HG02840 (cell line): ENCODE measurements around the gene TEAD1.
"Not testable (repeated sequence)": the region's sequence is repeated elsewhere in the genome, so short reads cannot be mapped to it uniquely, and the experiment has no call there.

Source experiments
- ATAC-seq: cut with Tn5 transposase; IDR thresholded peaks from one replicate; pipeline ENCODE4 v1.9.1; 2021; ENCODE audit warnings: mild to moderate bottlenecking, moderate library complexity, moderate number of reproducible peaks; ENCODE audit not compliant: unreplicated experiment, low FRiP score

The TEAD1 gene

DNA sequence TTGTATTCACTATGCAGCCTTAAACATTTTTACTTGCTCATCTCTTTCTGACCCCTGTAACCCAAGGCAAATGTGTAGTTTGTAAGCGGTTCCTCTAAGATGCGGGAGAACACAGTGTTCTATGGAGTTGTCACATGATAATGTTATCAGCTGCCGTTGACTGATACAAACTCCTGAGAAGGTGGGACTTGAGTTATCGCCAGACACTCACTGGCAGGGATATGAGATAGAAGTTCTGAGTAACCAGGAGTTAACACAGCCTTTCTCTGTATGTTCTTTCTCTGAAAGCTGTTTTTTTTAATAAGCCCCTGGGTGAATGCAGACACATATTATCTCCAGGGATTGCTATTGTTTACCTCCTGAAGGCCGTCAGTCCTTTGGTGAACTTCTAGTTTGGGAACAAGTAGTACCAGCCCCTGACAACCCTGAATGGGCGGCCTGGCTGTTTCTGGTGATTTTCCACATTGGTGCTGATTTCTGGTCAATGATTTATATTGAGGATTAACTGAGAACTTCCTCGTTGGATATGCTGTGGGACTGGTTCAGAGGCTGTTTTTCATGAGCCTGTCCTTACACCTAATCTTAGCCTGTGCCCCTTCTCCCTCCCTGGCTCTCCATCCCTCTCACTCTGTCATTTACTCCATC lies 179.6 kb downstream of the TEAD1 start:
- ATAC-seq: no peak

DNA sequence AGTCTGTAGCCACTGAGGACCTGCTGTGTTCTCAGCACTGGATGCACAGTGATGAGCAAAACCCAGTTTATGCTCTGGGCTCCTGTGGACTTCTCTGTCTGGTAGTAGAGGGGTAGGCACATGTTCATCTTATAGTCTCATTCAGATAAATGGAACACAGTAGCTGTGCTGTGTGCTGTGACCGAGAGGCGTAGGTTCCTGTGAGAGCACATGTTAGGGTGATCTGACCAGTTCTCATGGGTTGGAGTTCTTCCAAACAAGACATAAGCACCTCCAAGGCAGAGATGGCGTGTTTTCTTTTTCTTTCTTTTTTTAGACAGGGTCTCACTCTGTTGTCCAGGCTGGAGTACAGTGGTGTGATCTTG lies 180.1 kb downstream of the TEAD1 start:
- no peak for ATAC-seq

DNA sequence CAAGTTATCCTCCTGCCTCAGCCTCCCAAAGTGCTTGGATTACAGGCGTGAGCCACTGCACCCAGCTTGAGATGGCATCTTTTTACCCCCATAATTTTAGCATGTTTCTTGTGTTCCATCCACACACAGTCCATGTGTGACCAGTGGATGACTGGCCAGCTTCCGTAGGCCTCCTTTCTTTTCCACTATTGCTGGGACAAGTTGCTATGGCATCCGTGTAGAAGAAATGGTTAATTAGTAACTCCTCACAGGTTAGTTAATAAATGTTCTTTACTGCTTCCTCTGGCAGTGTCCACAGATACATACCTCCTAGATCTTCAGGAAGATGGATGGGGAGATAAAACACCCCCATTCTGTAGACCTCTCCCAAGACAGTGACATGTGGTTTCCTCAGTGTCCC lies 180.6 kb downstream of the TEAD1 start:
- no peak for ATAC-seq

DNA sequence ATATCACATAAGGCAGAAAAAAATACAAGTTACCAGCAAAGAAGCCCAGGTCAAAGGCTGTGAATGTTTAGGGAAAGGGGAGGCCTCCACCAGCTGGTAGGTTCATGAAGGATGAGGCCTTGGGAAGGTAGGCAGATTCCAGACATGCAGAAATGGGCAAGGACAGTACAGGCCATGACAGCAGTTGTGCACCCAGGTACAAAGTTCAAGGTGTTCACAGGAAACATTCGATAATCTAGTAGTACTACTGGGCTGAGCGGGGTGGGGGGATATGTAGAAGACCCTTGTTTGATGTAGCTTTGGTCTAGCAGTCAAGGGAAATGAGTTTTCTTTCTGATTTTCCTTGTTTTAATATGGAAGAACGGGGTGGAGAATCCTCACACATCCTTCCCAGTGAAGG lies 182.1 kb downstream of the TEAD1 start:
- no peak for ATAC-seq

DNA sequence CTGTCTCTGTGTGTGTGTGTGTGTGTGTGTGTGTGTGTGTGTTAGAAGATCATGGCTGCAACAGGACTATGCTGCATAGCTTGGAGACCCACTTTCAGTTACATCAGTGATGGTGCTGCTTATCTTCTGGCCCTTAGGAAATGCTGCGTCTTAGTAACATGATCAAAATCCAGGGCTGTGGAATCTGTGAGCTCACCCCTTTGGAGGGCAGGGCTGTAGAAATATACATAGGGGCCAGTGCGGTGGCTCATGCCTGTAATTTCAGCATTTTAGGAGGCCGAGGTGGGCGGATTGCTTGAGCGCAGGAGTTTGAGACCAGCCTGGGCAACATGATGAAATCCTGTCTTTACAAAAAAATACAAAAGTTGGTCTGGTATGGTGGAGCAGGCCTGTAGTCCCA lies 183.4 kb downstream of the TEAD1 start:
- no peak for ATAC-seq

DNA sequence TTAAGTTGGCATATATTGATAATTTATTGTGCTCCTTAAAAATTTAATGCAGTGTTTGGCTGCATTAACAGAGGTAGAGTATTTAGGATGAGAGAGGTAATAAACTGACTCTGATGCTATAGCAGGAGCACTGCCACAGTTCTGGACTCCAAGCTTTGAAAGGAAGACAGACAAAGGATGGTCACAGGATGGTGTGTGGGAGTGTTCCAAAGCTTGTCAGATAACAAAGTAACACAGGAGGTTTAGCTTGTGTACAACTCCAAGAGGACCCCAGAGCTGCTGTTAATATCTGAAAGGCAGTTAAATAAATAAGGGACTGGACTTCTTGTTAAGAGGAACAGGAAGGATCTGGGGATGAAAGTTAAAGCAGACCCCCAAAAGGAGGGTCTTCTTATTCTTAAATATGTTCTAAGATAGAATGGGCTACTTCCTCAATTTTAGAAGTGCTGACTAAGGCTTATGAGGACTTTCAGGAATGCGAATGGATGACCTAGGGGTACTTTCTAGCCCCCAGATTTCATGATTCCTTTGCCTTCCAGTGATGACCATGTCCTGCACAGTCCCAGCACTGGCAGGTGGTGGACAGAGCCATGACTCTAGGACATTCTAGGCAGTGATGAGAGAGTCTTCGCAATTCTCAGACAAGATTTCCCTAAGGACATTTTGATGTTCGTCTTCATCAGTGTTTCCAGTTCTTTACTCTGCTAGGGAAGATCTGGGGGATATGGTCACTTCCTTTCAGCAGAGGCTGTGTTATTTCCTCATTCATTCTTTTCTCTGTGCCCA lies 185.8 kb downstream of the TEAD1 start:
- ATAC-seq: no peak

DNA sequence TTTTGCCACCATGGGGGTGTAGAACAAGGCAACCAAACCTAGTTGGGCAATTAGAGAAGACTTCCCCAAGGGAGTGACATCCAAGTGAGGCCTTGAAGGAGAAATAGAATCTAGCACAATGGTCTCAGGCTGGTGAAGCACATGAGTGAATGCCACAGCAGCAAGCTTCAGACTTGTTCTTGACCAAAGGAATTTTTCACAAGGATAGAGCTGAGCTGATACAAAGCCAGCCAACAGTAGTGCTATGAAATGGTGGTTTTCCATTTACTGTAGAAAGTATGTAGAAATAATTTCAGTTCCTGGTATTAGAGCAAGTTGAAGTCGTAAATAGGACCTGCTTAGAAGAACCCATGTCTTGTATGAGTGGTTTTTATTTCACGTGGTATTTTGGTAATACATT lies 186.6 kb downstream of the TEAD1 start:
- ATAC-seq: no peak

DNA sequence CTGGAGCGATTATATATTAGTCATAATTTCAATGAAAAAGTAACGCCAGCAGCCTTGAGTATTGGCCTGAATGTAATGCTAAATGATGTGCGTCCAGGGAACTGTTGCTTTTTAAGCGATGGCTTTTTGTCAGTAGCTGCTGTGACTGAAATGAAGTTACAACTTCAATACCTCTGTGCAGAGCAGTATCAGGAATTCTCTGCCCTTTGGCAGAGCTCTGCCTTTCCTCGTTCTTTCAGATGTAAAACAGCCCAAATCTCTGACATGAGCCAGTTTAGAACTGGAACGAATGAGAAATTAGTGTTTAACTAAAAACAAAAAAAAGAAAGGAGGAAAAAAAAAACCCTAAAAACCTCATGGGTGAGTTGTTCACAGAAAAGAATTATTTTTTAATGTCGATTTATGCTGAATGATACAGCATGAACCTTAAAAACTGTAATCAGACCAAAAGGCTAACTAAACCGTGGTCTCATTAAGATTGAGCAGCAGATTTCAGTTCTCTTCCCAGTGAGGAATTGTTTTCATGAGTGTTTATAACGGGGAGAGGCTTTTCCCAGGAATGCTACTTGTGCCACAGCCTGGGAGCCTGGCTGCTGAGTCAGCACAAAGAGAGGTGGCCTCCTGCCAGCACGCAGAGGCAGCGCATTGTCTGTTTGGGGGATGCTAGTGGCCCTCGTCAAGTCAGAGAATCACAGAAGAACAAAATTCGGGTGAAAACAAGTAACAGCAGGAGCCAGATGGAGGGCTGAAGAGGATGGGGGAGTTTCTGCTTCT lies 188.7 kb downstream of the TEAD1 start:
- no peak for ATAC-seq

DNA sequence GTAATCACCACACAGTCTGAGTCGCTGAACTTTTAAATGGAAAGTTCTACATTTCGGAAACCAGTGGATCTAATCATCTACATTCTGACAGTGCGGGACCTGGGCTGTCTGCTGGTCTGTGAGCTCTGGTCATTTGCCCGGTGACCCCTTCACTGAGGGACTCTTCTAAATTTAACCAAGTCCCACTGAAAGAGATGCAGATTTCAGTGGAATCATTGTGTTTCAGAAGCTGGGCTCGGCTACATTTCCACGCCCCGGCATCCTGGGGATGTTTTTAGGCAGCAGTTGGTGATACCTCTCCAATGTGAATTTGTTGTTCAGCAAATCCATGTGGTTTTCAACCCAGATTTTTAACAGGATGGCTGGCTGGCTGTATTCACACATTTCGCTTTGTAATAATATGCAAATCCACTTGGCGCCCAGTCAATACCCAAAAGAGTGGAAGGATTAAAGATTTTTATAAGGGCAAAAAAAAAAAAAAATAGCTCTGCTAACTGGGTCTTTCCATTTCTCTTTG lies 189.4 kb downstream of the TEAD1 start:
- no peak for ATAC-seq

DNA sequence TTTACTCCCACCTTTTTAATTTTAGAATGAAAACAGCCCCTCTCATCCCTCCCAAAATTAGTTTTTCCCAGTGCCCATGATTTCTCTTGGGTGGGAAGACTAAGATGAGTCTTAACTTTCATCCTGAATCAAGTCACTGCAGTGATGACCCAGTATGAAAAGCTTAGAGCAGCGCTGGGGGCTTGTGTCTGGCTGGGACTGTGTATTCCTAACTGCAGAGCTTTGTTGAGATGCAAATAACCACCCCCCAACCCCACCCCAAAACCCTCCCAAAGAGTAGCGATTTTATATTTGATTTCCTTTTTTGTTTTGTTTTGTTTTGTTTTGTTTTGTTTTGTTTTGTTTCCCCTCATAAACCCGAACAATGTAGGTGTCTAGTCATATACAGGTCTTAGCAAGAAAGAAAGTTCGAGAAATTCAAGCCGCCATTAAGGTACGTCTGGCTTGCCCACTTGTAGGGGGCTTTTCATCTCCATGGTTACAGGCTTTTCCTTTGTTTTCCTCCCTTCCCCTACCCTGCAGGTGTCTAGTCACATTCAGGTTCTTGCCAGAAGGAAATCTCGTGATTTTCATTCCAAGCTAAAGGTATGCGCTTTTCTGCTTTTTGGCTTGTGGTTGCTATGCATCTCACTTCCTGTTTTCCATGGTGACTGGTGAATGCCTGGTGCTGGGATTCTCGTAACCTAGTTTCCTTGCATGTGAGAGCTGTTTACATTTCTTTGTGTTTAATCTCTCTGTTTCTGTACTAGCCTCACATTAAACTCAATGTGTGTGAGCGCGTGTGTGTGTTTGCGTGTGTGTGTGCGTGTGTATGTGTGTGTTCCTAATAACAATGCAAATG lies 190.3 kb downstream of the TEAD1 start:
- no peak for ATAC-seq

DNA sequence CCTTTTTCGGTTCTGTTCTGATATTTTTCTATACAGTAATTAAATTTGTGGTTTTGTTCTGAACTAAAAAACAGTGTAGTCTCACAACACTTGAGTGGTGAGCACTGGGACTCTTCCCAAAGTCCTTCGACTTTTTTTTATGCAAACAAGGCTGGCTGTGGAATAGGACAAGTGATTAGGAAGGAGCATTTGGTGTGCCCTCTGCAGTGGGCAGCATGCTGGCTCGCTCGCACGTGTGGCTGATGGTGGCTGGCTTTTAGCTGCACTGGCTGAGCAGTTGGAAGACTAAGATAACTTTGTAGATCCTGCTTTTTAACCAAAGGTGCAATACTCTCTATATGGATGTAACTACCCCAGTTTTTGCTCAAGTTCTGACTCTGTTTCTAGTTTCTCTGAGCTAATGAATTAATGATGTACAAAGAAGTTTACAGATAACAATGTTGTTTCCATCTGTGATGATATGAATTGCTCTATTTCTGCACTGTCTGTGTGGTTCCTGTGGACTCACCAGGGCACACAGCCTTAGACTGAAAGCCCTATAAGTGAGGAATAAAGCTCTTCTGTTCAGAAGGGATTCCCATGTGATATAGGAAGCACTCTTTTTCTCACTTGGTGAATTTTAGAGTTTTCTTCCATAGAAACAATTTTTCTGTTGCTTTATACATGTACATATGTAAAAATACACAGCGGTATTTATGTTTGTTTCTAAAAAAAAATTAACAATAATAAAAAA lies 191.8 kb downstream of the TEAD1 start:
- no peak for ATAC-seq

DNA sequence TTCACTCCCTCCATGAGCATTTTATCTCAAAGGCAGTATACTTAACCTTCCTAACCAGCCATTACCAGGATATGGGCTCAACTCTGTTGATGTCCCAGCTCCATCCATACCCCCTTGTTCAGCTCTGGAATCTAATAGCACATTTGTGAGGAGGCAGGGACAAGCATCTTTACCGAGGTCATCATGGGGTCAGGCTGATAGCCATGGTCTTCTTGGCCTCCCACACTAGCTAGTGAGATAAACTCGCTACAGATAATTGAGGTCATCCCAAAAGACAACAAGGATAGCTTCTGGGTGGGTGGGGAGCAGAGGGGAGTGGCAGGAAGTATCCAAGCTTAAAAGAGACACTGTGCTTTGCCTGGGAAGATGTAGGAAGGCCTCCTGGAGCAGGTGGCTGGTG lies 193.3 kb downstream of the TEAD1 start:
- ATAC-seq: no peak

DNA sequence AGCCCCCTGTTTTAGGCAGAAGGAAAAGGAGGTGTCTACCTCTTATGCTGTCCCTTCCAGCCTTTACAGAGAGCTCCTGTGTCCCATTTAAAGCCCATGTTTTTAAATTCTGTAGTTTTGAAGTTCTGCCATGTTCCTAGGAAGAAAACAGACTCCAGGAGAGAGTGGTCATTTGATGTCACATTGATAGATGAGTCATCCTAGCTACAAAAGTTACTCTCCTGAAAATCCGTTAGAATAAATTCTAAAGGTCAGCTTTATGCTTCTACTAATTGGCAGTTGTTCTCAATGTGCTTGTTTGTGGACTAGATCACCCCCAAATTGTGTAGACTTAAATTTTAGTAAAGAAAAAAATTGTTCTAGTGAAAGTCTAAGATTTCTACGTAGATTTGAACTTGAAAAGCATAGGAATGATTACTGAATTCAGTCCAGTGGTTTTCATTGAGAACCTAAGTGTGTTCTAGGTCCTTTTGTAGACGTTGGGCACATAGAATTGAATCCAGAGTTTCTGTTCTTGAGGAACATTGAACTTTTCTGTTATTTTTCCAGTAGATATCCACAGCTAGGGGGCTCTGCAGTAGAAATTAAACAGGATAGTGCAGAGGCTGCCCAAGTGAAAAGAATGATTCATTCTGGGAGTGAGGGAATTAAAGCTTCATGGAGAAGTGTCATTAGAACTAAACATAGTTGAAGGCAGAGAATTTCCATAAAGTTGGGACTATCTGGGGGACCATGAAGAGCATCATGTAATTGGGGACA lies 194.3 kb downstream of the TEAD1 start:
- ATAC-seq: no peak

DNA sequence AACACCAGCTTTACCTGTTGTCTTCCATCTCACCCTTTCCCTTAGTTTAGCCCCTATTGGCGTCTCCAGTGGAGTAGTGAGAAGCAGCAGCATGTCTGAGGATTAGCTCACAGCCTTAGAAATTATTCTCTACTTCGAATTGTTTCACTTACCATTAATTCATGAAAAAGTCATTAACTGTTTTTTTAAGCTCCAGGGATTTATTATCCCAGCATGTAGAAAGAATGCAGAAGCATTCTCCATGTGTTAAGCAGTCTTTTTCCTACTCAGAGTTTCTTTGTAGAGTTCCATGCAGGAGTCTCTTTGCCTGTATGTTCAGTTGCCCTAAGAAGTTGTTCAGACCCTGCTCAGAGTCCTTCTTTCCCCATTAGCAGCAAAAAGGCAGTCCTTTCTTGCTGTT lies 197.0 kb downstream of the TEAD1 start:
- ATAC-seq: no peak

DNA sequence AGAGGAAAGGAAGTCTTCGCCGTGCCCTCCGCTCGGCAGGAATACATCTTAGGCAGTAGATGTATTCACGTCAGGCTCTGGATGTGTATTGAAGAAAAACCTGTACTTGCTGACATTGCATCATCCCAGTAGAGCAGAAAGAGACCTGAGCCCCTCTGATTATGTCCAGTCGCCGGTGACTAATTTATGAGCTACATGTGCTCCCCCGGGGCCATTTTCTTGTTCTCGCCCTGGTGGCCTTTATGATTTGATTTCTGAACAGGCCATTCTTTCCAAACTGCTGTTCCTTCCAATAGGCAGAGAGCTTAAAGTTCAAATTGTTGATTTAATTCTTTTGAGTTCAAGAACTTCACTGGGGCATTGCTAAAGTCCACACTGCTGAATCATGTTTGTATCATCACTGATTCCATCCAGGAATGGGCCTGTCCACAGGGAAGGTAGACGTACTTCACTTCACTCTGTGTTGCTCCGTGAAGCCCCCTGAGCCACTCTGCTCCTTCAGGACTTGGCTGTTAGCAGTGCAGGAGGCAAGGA lies 197.6 kb downstream of the TEAD1 start:
- no peak for ATAC-seq

DNA sequence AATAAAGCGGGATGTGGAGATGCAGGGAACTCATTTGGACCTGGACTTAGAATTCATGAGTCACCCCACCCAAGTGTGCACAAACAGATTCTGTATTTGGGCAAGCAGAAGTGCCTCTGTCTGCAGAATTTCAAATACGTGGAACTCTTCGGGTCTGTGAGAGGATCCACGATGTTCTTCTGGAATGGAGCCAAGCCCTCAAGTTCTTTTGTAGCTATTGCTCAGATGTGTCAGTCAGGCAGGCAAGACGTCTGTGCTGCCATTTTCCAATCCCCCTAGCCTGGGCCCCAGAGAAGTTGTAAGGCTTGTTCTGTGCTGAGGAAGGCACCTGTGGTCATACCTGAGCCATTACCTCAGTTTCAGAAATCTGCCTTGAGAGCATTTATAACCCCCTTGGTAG lies 202.1 kb downstream of the TEAD1 start:
- no peak for ATAC-seq

DNA sequence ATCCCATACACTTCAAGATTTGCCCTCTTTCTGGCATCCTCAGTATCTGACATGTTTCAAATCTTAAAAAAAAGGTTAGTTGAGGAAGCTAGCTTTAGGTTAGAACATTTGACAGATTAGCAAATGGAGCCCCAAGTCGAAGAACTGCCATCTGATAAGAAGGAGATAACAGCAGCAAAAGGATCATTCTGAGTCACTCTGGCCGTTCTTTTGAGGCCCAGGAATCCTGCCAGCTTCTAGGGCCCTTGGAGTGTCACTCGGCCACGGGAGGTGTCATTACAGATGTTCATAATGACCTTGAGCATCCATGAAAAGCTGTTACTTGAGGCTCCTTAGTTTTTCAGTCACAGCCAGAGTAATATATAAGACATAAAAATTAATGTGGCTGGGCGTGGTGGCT lies 202.8 kb downstream of the TEAD1 start:
- no peak for ATAC-seq

DNA sequence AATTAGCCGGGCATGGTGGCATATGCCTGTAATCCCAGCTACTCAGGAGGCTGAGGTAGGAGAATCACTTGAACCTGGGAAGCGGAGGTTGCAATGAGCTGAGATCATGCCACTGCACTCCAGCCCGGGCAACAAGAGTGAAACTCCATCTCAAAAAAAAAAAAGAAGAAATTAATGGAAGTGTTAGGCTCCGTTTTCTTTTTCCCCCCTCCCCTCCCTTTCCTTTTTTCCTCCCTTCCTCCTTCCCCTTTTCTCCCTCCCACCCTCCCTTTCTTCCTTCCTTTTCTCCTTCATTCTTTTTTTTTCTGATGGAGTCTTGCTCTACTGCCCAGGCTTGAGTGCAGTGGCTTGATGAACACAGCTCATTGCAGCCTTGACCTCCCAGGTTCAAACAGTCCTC lies 203.3 kb downstream of the TEAD1 start:
- not testable (repeated sequence) for ATAC-seq

DNA sequence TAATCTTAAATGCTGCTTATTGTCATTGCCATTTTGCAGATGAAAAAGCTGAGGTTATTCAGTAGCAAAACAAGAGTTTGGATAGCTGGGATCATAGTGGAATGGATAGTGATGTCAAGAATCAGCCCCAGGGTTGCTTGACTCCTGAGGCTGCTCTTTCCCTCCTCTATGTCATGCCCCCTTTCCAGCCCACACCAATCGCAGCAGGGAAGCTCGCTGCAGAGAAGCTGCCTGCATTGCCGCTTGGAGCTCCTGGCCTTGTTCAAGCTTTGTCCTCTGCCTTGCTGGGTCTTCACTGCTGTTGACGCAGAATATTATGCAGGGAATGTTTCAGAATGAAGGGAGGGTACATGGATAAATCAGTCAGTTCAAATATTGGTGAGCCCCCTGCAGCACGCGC lies 206.1 kb downstream of the TEAD1 start:
- no peak for ATAC-seq
